ENCODE results near the gene FAM131B. TPM values are rescaled to one million over a fixed set of nuclear protein-coding genes. Genes with fewer than 3 reads are reported as not detected.

FAM131B gene
- total RNA-seq, 2 experiments from 2014 or later, result 1.7 to 1.8 TPM

GRCh38 chr7:143315776-143316175, 46.7 kb downstream of the FAM131B start, which contains the start of gene CLCN1:
TSS of gene CLCN1 (plus strand) at chr7:143316111. CDS start at chr7:143316213, 102 bp downstream.
- intact Hi-C loops (cut with DNase I, micrococcal nuclease), result no loop called here
- Mint-ChIP-seq H3K36me3 (ENCODE audit: low read depth) (no peaks in the 10 kb centered on the region), H3K4me3 (no peak within 1 kb of the TSS), H3K9me3 (ENCODE audit: low read depth) (no peaks in the 10 kb centered on the region), H3K27ac (no peak within 1 kb of the TSS), H3K27me3 (no peaks in the 10 kb centered on the region), H3K4me1 (peaks cover 2% of the 10 kb centered on the region)
- CTCF ChIA-PET, result interaction anchor here (0.7 to 1.3 kb wide), 3 partner anchors 10 to 75 kb away, joined by 3 read pairs; no protein-coding TSS in a partner anchor
- DNase-seq (no peak), ATAC-seq (no peak)
- POLR2A ChIA-PET, result no interaction called here

GRCh38 chr7:143314127-143314526, 48.4 kb downstream of the FAM131B start:
- no peak for DNase-seq
- no peak for ATAC-seq
- CTCF ChIA-PET, result no interaction called here
- H3K27me3 Mint-ChIP-seq, result no peaks in the 10 kb centered on the region
- no peaks in the 10 kb centered on the region for H3K9me3 Mint-ChIP-seq (ENCODE audit: low read depth)
- no peak overlapping the region for H3K4me3 Mint-ChIP-seq
- H3K4me1 Mint-ChIP-seq, result peaks cover 18% of the 10 kb centered on the region
- intact Hi-C loops (cut with DNase I, micrococcal nuclease), result no loop called here
- H3K36me3 Mint-ChIP-seq (ENCODE audit: low read depth), result peaks cover 8% of the 10 kb centered on the region
- POLR2A ChIA-PET, result no interaction called here
- no peak overlapping the region for H3K27ac Mint-ChIP-seq

- no peak for DNase-seq
- ChIA-PET POLR2A (interaction anchor here (0.7 to 2.5 kb wide), 3 partner anchors 15 to 68 kb away, joined by 3 to 9 read pairs (median 5); no protein-coding TSS in a partner anchor), CTCF (interaction anchor here (0.5 to 3.1 kb wide), 9 partner anchors 8 to 705 kb away, joined by 3 to 26 read pairs (median 4); no protein-coding TSS in a partner anchor)
- no peaks in the 10 kb centered on the region for H3K9me3 Mint-ChIP-seq (ENCODE audit: low read depth)
- H3K27ac Mint-ChIP-seq, result peak overlapping the region; percentile 2
- no peak overlapping the region for H3K4me3 Mint-ChIP-seq
- H3K27me3 Mint-ChIP-seq, result no peaks in the 10 kb centered on the region
- peaks cover 54% of the 10 kb centered on the region for H3K36me3 Mint-ChIP-seq (ENCODE audit: low read depth)
- intact Hi-C loops (cut with DNase I, micrococcal nuclease), result loop anchor here in 1 of 2 experiments (5.0 kb wide), 1 partner anchor 109 kb away; no protein-coding TSS in a partner anchor
- H3K4me1 Mint-ChIP-seq, result peaks cover 48% of the 10 kb centered on the region
- no peak for ATAC-seq
Measured at GRCh38 chr7:143308632-143309031, 53.9 kb downstream of the FAM131B start.

- ATAC-seq, result peak; percentile 85
- H3K27ac Mint-ChIP-seq, result peak overlapping the region; percentile 52
- POLR2A ChIA-PET, result no interaction called here
- H3K36me3 Mint-ChIP-seq (ENCODE audit: low read depth), result peaks cover 80% of the 10 kb centered on the region
- DNase-seq, result peak; percentile 87
- H3K27me3 Mint-ChIP-seq, result no peaks in the 10 kb centered on the region
- no peaks in the 10 kb centered on the region for H3K9me3 Mint-ChIP-seq (ENCODE audit: low read depth)
- H3K4me1 Mint-ChIP-seq, result peaks cover 48% of the 10 kb centered on the region
- H3K4me3 Mint-ChIP-seq, result no peak overlapping the region
- CTCF ChIA-PET, result interaction anchor here (0.6 to 4.8 kb wide), 15 partner anchors 9 to 97 kb away, joined by 3 to 44 read pairs (median 4); partner anchors contain the start of gene CLCN1
- intact Hi-C loops (cut with DNase I, micrococcal nuclease), result loop anchor here (1.0 to 5.0 kb wide), 2 partner anchors 65 to 112 kb away; no protein-coding TSS in a partner anchor
Measured at GRCh38 chr7:143305423-143306070, 57.0 kb downstream of the FAM131B start.

- no peak for ATAC-seq
- H3K4me3 Mint-ChIP-seq, result no peak overlapping the region
- H3K27ac Mint-ChIP-seq, result peak overlapping the region; percentile 52
- H3K9me3 Mint-ChIP-seq (ENCODE audit: low read depth), result no peaks in the 10 kb centered on the region
- ChIA-PET POLR2A (interaction anchor here (0.6 kb wide), 1 partner anchor 90 kb away, joined by 3 read pairs; no protein-coding TSS in a partner anchor), CTCF (interaction anchor here (0.6 to 4.8 kb wide), 12 partner anchors 9 to 98 kb away, joined by 3 to 44 read pairs (median 5); no protein-coding TSS in a partner anchor)
- peaks cover 86% of the 10 kb centered on the region for H3K36me3 Mint-ChIP-seq (ENCODE audit: low read depth)
- peaks cover 42% of the 10 kb centered on the region for H3K4me1 Mint-ChIP-seq
- H3K27me3 Mint-ChIP-seq, result no peaks in the 10 kb centered on the region
- DNase-seq, result no peak
- intact Hi-C loops (cut with DNase I, micrococcal nuclease), result loop anchor here (1.0 to 5.0 kb wide), 2 partner anchors 65 to 112 kb away; no protein-coding TSS in a partner anchor
Measured at GRCh38 chr7:143304938-143305337, 57.6 kb downstream of the FAM131B start.

GRCh38 chr7:143303733-143304132, 58.8 kb downstream of the FAM131B start:
- Mint-ChIP-seq H3K9me3 (ENCODE audit: low read depth) (no peaks in the 10 kb centered on the region), H3K36me3 (ENCODE audit: low read depth) (peaks cover 84% of the 10 kb centered on the region), H3K27me3 (no peaks in the 10 kb centered on the region), H3K4me1 (peaks cover 37% of the 10 kb centered on the region), H3K4me3 (no peak overlapping the region), H3K27ac (no peak overlapping the region)
- intact Hi-C loops (cut with DNase I, micrococcal nuclease), result no loop called here
- ATAC-seq (no peak), DNase-seq (no peak)
- ChIA-PET POLR2A (no interaction called here), CTCF (interaction anchor here (1.4 to 4.8 kb wide), 2 partner anchors 54 to 64 kb away, joined by 6 to 44 read pairs; no protein-coding TSS in a partner anchor)

Small RNA genes within 50 kb of the gene (microRNA-seq; reads per million reads assigned to microRNA genes)
- not detected for gene MIR6892 (ENCODE audit: borderline replicate concordance)

Other genes with a start within 250 kb of the FAM131B start
- not detected for gene PIP, start 230.6 kb downstream of the FAM131B start, total RNA-seq
- gene TAS2R39, start 179.3 kb downstream of the FAM131B start, total RNA-seq, result not detected
- gene TAS2R40, start 140.7 kb downstream of the FAM131B start, total RNA-seq, result not detected
- gene GSTK1, start 99.3 kb downstream of the FAM131B start, total RNA-seq, result 100 to 1,000 TPM; 176 to 219 TPM
- 1 to 10 TPM; 1.2 to 2.3 TPM for gene TMEM139, start 77.8 kb downstream of the FAM131B start, total RNA-seq
- 100 to 1,000 TPM in 1 of 2 experiments, 10 to 100 TPM in 1; 91.1 to 106 TPM for gene CASP2, start 74.4 kb downstream of the FAM131B start, total RNA-seq
- under 1 TPM; 0.07 to 0.09 TPM for gene CLCN1, start 46.6 kb downstream of the FAM131B start, total RNA-seq
- gene ZYX, start 18.6 kb upstream of the FAM131B start, total RNA-seq, result 100 to 1,000 TPM; 103 to 148 TPM
- 1 to 10 TPM; 2.4 to 2.8 TPM for gene EPHA1, start 46.1 kb upstream of the FAM131B start, total RNA-seq
- gene TAS2R60, start 80.7 kb upstream of the FAM131B start, total RNA-seq, result not detected
- not detected for gene TAS2R41, start 115.2 kb upstream of the FAM131B start, total RNA-seq
- 1 to 10 TPM in 1 of 2 experiments, not detected in 1; 1.4 TPM for gene CTAGE15, start 209.1 kb upstream of the FAM131B start, total RNA-seq